ENCODE results near the gene COMMD6.
"Not testable (repeated sequence)": the region's sequence is repeated elsewhere in the genome, so short reads cannot be mapped to it uniquely, and the experiment has no call there.

The COMMD6 gene

GRCh38 chr13:75550159-75550567 is 12.5 kb upstream of the COMMD6 start:
- no peak for TF ChIP-seq CTCF (IDR thresholded peaks at IDR 0.05; ENCODE audit: low read depth, low read length)
- peak; percentile 74 for DNase-seq (ENCODE audit: low read depth, low spot score)
- peak overlapping the region; percentile 90 for H3K4me3 ChIP-seq (ENCODE audit: low read depth, low read length)
- in situ Hi-C loops (cut with HindIII; ENCODE audit: low sequenced_read_pairs), result no loop called here

DNA sequence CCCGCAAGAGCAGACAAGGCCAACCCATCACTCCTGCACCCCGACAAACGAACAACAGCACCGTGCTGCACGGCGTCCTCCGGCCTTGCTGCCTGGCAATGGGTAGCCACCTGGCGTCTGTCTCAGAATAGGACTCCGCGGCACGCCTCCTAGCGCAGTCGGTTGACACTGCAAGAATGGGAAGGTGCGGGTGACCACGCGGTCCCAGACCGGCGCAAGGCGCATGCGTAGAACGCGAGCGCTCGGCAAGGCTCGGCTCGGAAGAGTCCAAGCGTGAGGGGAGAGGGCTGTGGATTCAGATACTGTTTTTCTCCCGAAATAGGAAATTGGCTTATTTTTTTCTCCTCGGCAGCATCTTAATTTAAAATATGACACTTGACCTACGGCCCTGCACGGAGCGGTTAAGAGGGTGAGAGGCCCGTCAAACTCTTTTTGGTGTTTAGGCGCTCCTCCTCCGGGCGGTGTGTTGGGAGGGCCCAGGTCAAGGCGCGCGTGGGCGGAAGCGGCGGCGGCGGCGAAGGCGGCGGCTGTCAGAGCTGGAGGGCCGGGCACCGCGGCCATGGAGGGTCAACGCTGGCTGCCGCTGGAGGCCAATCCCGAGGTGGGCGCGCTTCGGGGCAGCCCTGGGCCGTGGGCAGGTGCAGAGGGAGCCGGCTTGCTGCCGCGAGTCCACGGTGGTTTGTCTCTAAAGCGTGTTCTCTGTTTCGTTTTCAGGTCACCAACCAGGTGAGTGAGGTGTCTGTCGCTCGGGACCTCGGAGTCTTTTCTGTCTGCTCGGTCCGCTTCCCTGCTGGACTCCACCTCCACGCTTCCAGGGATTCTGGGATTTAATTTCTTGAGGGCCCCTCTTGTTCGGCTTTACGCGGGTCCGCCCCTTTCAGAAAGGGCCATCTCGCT is 11.9 kb upstream of the COMMD6 start, which contains the start of gene UCHL3:
Gene UCHL3 (plus strand): TSS at position 530 of the 897 bp plus-strand sequence. CDS start 30 bp downstream, at position 560.
- TF ChIP-seq CTCF (IDR thresholded peaks at IDR 0.05; ENCODE audit: low read depth, low read length), result peak; percentile 87
- DNase-seq (ENCODE audit: low read depth, low spot score), result peak; percentile 95
- in situ Hi-C loops (cut with HindIII; ENCODE audit: low sequenced_read_pairs), result no loop called here
- peak within 1 kb of the TSS; percentile 90 for H3K4me3 ChIP-seq (ENCODE audit: low read depth, low read length)

- in situ Hi-C loops (cut with HindIII; ENCODE audit: low sequenced_read_pairs), result no loop called here
- DNase-seq (ENCODE audit: low read depth, low spot score), result no peak
- no peak for TF ChIP-seq CTCF (IDR thresholded peaks at IDR 0.05; ENCODE audit: low read depth, low read length)
- H3K4me3 ChIP-seq (ENCODE audit: low read depth, low read length), result no peak overlapping the region
Measured at GRCh38 chr13:75547917-75548316, 10.3 kb upstream of the COMMD6 start.

GRCh38 chr13:75545386-75545785 is 7.7 kb upstream of the COMMD6 start:
- DNase-seq (ENCODE audit: low read depth, low spot score); H3K4me3 ChIP-seq (ENCODE audit: low read depth, low read length); in situ Hi-C loops (cut with HindIII; ENCODE audit: low sequenced_read_pairs): not testable (repeated sequence)

DNA sequence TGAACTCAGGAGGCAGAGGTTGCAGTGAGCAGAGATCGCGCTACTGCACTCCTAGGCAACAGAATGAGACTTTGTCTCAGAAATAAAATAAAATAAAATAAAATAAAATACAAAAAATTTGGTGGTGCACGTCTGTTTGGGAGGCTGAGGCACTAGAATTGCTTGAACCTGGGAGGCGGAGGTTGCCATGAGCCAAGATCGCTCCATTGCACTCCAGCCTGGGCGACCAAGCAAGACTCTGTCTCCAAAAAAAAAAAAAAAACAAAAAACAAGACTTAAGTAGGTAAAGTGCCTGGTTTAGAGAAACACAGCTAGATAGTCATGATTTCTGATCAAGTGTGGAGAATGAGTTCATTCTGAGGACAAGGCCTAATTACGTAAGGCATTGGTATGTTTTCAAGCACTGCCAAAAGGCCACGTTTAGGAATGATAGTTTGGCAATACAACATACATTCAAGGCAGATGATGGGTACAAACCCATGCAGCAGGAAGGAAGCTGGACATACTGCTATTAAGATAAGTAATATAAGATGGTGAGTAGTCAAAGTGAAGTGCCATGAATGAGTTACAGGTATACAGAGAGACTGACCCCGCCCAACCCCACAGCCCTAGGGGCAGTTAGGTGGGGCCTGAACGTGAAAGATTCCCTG is 7.2 kb upstream of the COMMD6 start:
- no peak for TF ChIP-seq CTCF (IDR thresholded peaks at IDR 0.05; ENCODE audit: low read depth, low read length)
- H3K4me3 ChIP-seq (ENCODE audit: low read depth, low read length), result no peak overlapping the region
- in situ Hi-C loops (cut with HindIII; ENCODE audit: low sequenced_read_pairs), result no loop called here
- no peak for DNase-seq (ENCODE audit: low read depth, low spot score)

DNA sequence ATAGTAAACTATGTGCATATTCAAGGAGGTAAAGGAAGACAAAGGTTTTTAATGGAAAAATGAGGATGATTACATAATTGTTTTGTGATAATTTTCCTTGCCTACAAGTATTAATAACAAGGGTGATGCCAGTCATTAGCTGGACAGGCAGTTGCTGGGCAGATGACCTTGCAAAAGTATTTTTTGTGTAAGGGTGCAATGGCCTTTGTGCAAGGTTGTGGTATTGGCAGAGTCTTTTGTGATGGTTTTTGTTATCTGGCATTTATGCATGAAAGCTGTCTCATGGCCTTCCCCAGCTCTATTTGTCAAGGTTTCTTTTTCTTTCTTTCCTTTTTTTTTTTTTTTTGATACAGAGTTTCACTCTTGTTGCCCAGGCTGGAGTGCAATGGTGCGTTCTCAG is 4.3 kb upstream of the COMMD6 start:
- DNase-seq (ENCODE audit: low read depth, low spot score), result no peak
- in situ Hi-C loops (cut with HindIII; ENCODE audit: low sequenced_read_pairs), result no loop called here

More for the DNA sequence above, 4.3 kb upstream of the COMMD6 start:
- TF ChIP-seq CTCF (IDR thresholded peaks at IDR 0.05; ENCODE audit: low read depth, low read length), result no peak
- H3K4me3 ChIP-seq (ENCODE audit: low read depth, low read length), result no peak overlapping the region
